LoVo (cell line): Measurements from ENCODE around the gene ZNF740.
"Not testable (repeated sequence)": the region's sequence is repeated elsewhere in the genome, so short reads cannot be mapped to it uniquely, and the experiment has no call there.

ENCODE experiments used
- DNase-seq: peaks from one replicate; pipeline ENCODE4 v3.0.0-alpha.2; 2016; ENCODE audit warnings: low spot score

ZNF740 gene

GRCh38 chr12:53180220-53180930, at the start of gene ZNF740, which contains the start of gene CSAD:
Gene ZNF740 (plus strand): TSS chr12:53180722. CDS start chr12:53181984, 1,262 bp downstream.
Gene CSAD (minus strand): TSS chr12:53180925. CDS start chr12:53173470, 7,455 bp downstream.
- DNase-seq: peak; percentile 100

- DNase-seq: no peak
Observed at GRCh38 chr12:53131844-53132243, 48.7 kb upstream of the ZNF740 start.

DNA sequence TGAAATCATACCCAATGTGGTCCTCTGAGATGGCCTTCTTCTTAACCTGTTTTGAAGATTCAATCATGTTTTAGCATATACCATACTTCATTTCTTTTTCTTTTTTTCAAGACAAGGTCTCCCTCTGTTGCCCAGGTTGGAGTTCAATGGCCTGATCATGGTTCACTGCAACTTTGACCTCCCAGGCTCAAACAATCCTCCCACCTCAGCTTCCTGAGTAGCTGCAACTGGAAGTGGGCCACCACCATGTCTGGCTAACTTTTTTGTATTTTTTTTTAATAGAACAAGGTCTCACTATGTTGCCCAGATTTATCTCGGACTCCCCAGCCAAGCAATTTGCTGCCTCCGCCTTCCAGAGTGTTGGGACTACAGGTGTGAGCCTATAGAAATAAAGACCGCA, 46.8 kb upstream of the ZNF740 start:
- DNase-seq: no peak

DNA sequence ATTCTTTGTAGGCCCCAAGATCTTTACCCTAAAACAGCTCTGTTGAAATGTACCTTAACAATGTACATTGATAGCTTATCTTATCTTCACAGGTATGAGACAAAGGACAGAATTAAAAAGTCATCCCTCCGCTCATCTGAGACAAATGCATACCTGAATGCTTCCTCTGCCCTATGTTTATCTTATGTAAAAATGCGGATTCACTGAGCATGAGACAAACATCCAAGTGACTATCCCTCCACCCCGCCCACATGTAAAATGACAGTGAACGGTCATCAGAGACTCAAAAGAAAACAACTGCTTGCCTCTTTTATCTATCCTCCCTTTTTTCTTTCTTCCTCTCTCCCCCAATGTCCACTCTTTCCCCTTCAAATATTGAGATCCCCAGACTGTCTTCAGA, 37.2 kb upstream of the ZNF740 start:
- DNase-seq: no peak

DNA sequence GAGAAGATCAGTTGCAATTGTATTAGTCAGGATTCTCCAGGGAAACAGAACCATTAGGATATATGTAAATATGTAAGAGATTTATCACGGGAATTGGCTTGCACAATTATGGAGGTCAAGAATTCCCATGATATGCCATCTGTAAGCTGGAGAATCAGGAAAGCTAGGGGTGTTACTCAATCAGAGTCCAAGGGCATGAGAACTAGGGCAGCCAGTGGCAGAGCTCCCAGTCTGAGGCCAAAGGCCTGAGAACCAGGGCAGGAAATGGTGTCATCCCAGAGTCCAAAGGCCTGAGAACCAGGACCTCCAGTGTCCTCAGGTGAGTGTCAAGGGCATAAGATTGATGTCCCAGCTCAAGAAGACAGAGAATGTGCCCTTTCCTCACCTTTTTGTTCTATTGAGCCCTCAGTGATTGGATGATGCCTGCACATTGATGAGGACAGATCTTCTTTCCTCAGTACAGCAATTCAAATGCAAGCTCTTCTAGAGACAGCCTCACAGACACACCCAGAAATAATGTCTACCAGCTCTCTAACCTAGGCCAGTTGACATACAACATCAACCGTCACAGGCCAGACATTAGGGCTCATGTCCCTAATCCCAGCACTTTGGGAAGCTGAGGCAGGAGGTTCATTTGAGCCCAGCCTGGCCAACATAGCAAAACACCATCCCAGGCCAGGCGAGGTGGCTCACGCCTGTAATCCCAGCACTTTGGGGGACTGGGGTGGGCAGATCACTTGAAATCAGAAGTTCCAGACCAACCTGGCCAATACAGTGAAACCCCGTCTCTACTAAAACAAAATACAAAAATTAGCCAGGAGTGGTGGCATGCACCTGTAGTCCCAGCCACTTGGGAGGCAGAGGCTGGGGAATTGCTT, 34.9 kb upstream of the ZNF740 start:
- no peak for DNase-seq

- no peak for DNase-seq
Observed at GRCh38 chr12:53147181-53147580, 33.3 kb upstream of the ZNF740 start.

- no peak for DNase-seq
Observed at GRCh38 chr12:53147653-53148052, 32.9 kb upstream of the ZNF740 start.

- DNase-seq: no peak
Observed at GRCh38 chr12:53151039-53151438, 29.5 kb upstream of the ZNF740 start.

GRCh38 chr12:53152390-53152789, 28.1 kb upstream of the ZNF740 start:
- no peak for DNase-seq

DNA sequence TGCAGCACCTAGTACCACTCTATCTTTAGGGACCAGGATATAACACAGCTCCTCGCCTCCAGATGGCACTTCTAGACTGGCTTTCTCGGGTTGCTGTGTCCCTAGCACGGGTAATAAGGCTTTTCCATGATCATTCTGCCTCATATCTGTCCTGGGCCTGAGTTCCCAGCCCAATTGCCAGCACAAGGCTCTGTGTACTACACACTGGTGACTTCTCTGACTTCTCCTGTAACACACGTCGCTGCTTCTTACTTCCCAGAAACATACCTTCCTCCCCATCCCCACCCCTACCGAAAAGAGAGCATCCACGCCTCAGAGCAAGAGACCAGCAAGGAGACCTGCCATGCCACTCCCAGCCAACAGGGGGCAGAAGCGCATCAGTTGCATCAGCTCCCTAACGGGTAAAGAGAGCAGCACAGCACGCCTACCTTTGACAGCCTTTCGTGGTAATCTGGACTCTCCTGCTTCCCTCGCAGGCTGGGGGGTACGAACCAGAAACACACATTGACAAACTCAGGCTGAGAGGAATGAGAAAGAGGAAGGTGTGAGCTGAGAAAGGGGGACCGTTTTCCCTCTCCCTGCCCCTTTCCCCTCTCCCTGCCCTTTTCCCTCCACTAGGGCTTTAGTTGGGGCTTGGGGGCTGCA, 21.2 kb upstream of the ZNF740 start:
- DNase-seq: peak; percentile 81

- no peak for DNase-seq
Observed at GRCh38 chr12:53160000-53160399, 20.5 kb upstream of the ZNF740 start.

- no peak for DNase-seq
Observed at GRCh38 chr12:53160673-53161072, 19.8 kb upstream of the ZNF740 start.

DNA sequence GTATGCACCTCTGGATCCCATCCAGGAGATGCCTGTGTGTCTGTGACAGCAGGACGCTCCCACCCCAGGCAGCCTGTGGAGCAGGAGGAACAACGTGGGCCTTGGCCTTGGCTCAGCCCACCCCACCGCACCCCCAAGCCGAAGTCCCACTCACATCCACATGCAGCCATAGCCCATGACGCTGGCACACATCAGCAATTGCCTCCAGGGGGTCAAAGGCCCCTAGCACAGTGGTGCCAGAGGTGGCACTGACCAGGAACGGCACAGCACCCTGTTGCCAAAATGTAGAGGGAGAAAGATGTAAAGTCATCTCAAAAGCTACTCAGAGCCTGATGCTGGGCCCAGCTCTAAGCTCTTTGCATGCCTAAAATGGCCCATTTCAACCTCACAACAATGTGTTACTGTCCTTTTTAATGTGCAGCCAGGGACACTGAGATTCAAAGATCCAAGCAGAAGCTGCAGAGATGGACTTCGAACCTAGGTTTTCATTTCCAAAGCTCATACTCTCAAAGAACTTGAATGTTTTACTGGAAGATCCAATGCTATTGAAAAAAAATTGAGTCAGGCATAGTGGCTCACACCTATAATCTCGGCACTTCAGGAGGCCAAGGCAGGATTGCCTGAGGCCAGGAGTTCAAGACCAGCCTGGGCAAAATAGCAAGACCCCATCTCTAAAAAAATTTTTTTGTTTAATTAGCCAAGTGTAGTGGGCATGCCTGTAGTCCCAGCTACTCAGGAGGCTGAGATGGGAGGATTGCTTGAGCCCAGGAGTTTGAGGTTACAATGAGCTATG, 19.2 kb upstream of the ZNF740 start:
- no peak for DNase-seq

GRCh38 chr12:53163008-53163407, 17.5 kb upstream of the ZNF740 start:
- DNase-seq: not testable (repeated sequence)

DNA sequence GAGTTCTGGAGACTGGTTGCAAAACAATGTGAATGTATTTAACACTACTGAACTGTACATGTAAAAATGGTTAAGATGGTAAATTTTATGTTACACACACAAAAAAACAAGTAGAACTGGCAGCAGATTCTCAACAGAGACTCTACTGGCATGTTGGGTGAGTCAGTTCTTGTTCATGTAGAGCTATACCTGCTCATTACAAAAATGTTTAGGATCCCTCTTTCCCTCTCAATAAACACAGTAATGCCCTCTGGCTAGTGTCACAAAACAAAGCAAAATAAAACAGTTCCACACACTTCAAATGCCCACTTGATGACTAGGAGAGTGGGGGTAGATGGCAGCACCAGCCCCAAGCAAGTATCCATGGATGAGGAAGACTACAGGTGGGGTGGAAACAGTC, 13.7 kb upstream of the ZNF740 start:
- no peak for DNase-seq

DNA sequence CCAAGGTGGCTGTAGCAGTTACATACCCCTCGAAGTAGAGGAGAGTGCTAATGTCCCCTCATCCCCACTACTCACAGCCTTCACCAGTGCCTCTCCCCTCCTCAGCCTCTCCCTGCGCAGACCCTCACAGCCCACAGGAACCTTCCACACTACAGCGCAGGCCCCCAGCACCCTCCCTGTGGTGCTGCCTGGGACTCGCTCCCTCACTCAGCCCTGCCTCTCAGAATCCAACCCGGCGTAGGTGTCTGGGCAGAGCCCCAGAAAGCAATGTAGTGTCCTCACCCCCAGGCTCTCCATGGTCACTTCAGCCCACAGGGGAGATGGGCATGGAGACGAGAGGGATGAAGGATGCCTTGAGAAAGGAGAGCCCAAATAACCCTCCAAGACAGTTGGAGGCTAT, 10.9 kb upstream of the ZNF740 start:
- DNase-seq: no peak

DNA sequence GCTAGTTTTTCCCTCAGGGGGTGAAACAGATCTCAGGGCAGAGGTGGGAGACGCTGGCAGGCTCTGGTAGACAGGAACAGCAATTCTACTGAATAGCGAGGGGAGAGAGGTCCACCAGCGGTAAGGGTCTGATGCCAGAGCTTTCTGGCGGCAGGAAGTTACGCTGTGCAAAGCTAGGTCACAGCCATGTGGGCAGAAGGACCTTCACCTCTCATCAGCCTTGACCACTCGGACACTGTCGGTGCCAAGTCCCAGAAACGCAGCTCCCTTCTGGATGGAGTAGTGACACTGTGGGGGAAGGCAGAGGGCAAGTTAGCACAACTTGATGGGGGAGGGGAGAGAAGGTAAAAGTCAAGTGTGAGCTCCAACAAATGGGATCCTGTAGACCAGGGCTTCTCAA, 10.3 kb upstream of the ZNF740 start:
- DNase-seq: no peak

DNA sequence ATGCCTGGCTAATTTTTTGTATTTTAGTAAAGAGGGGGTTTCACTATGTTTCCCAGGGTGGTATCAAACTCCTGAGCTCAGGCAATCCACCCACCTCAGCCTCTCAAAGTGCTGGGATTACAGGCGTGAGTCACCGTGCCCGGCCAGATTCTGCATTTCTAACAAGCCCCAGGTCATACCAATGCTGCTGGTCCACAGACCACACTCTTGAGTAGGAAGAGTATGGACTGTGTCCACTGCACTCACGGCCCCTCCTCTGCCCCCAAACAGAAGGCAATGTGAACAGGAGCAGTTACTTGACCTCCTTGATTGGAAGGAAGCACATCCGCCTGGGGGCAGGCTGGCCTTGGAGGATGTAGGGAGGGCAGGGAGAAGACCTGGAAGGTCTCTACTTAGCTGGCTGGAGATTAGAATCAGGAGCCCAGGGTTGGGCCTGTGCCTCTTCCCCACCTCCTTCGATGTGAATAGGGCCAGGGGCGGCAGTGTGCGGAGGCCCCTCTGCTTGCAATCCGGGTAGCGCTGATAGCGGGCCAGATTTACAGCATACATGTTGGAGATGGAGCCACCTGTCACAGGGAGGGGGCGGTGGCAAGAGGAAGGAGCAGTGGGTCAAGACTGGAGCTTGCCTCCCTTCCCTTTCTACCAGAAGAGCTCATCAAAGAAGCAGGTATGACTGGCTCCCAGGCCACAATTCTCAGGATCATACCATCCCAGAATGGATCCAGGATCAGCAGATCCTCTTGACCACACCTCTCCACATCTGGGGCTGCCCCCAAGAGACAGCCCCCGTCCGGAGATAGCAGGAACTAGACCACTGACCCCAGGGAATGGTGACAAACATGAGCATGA, 9.4 kb upstream of the ZNF740 start:
- DNase-seq: no peak

DNA sequence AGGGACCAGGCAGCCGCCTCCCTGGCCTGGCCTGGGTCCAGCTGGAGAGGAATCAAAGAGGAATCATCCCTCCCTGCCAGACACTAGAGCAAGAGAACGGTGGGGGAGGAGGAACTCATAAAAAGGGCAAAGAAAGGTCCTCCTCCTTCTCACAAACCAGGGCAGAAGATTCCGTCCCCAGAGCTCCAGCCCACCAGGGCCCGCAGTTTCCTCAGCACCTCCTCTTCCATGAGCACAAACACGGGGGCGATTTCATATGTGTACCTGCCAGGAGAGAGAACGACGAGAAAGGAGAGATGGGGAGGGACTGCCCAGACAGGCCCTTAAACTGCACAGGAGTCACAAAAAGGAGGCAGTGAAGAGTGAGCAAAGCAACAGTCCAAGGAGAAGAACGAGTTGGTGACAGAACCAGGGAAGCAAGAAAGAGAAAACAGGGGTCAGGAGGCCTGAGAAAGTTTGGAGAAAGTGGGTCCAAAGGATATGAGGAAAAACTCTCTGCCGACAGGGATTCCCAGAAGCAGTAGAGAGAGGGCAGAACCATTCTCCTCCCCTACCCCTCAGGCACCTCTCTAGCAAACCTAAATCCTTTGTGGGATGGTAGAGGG, 8.7 kb upstream of the ZNF740 start:
- DNase-seq: no peak

- DNase-seq: no peak
Observed at GRCh38 chr12:53172352-53172751, 8.2 kb upstream of the ZNF740 start.
